Kidney capillary endothelial cell (primary cell): ENCODE data around the gene COL4A2.
"Not testable (repeated sequence)": the region's sequence is repeated elsewhere in the genome, so short reads cannot be mapped to it uniquely, and the experiment has no call there.

Experiments used
- DNase-seq: peaks from one replicate; pipeline ENCODE4 v3.0.0-alpha.2; 2018; ENCODE audit warnings: low spot score

Gene COL4A2

GRCh38 chr13:110307767-110308655 lies 927 bp downstream of the COL4A2 start:
- DNase-seq: no peak

- no peak for DNase-seq
These were observed 1.7 kb downstream of the COL4A2 start for GRCh38 chr13:110308656-110309359.

GRCh38 chr13:110309661-110310524 lies 2.8 kb downstream of the COL4A2 start:
- DNase-seq: no peak

- DNase-seq: no peak
These were observed 3.7 kb downstream of the COL4A2 start for GRCh38 chr13:110310541-110311442.

GRCh38 chr13:110311443-110312338 lies 4.6 kb downstream of the COL4A2 start:
- DNase-seq: no peak

GRCh38 chr13:110312339-110313031 lies 5.4 kb downstream of the COL4A2 start:
- no peak for DNase-seq

GRCh38 chr13:110313261-110313660 lies 6.2 kb downstream of the COL4A2 start:
- DNase-seq: not testable (repeated sequence)

GRCh38 chr13:110313733-110314132 lies 6.6 kb downstream of the COL4A2 start:
- not testable (repeated sequence) for DNase-seq

GRCh38 chr13:110314516-110315245 lies 7.6 kb downstream of the COL4A2 start:
- DNase-seq: no peak

GRCh38 chr13:110316196-110316595 lies 9.1 kb downstream of the COL4A2 start:
- no peak for DNase-seq

- DNase-seq: no peak
These were observed 10.0 kb downstream of the COL4A2 start for GRCh38 chr13:110317093-110317492.

GRCh38 chr13:110317496-110318195 lies 10.6 kb downstream of the COL4A2 start:
- no peak for DNase-seq

GRCh38 chr13:110318920-110319319 lies 11.8 kb downstream of the COL4A2 start:
- DNase-seq: no peak

- DNase-seq: no peak
These were observed 12.3 kb downstream of the COL4A2 start for GRCh38 chr13:110319397-110319773.

GRCh38 chr13:110319774-110320509 lies 12.9 kb downstream of the COL4A2 start:
- DNase-seq: peak; percentile 95

GRCh38 chr13:110320645-110321044 lies 13.6 kb downstream of the COL4A2 start:
- no peak for DNase-seq

GRCh38 chr13:110321573-110321972 lies 14.5 kb downstream of the COL4A2 start:
- not testable (repeated sequence) for DNase-seq
